GM20431 (cell line): ENCODE results near the gene NPL.

ENCODE experiments used
- in situ Hi-C: fragments of 300-500 bp; cut with MseI, MboI; formaldehyde crosslinking; loops from one replicate; pipeline ENCODE4 v1.15.0; 2020; ENCODE audit warnings: low sequenced_read_pairs; ENCODE audit not compliant: unreplicated experiment

The NPL gene

GRCh38 chr1:182807907-182808306, 18.3 kb downstream of the NPL start:
- in situ Hi-C loops, result no loop called here

GRCh38 chr1:182809414-182809957, 19.9 kb downstream of the NPL start:
- in situ Hi-C loops, result no loop called here

GRCh38 chr1:182811975-182812722, 22.6 kb downstream of the NPL start:
- in situ Hi-C loops, result no loop called here

- in situ Hi-C loops, result no loop called here
Measured at GRCh38 chr1:182816863-182817262, 27.3 kb downstream of the NPL start.

- in situ Hi-C loops, result no loop called here
Measured at GRCh38 chr1:182817802-182818201, 28.2 kb downstream of the NPL start.

GRCh38 chr1:182823220-182823619, 33.6 kb downstream of the NPL start:
- in situ Hi-C loops, result no loop called here

GRCh38 chr1:182826892-182827291, 37.3 kb downstream of the NPL start:
- in situ Hi-C loops, result no loop called here

GRCh38 chr1:182829285-182829932, 39.8 kb downstream of the NPL start:
- in situ Hi-C loops, result no loop called here

GRCh38 chr1:182833271-182833670, 43.7 kb downstream of the NPL start:
- in situ Hi-C loops, result no loop called here

- in situ Hi-C loops, result no loop called here
Measured at GRCh38 chr1:182834326-182834725, 44.8 kb downstream of the NPL start.

GRCh38 chr1:182835806-182836205, 46.2 kb downstream of the NPL start:
- in situ Hi-C loops, result no loop called here

GRCh38 chr1:182839209-182840066, 49.9 kb downstream of the NPL start, which contains the start of gene DHX9:
DHX9 (plus strand) TSS chr1:182839347; CDS start chr1:182842567, 3,220 bp downstream.
- in situ Hi-C loops, result no loop called here

GRCh38 chr1:182841368-182841988, 51.9 kb downstream of the NPL start:
- in situ Hi-C loops, result no loop called here

GRCh38 chr1:182842265-182842664, 52.7 kb downstream of the NPL start:
- in situ Hi-C loops, result no loop called here

- in situ Hi-C loops, result no loop called here
Measured at GRCh38 chr1:182845379-182845778, 55.8 kb downstream of the NPL start.

GRCh38 chr1:182845894-182846293, 56.3 kb downstream of the NPL start:
- in situ Hi-C loops, result no loop called here

- in situ Hi-C loops, result no loop called here
Measured at GRCh38 chr1:182847105-182847504, 57.5 kb downstream of the NPL start.

- in situ Hi-C loops, result no loop called here
Measured at GRCh38 chr1:182848736-182849135, 59.2 kb downstream of the NPL start.

GRCh38 chr1:182850319-182850718, 60.7 kb downstream of the NPL start:
- in situ Hi-C loops, result no loop called here

- in situ Hi-C loops, result no loop called here
Measured at GRCh38 chr1:182851825-182852224, 62.3 kb downstream of the NPL start.
